ENCODE results near the gene RIN1. TPM values are rescaled to one million over a fixed set of nuclear protein-coding genes. Genes with fewer than 3 reads are reported as not detected.

The RIN1 gene
- total RNA-seq, 1 donor from 2014 or later, result 0.82 TPM

DNA sequence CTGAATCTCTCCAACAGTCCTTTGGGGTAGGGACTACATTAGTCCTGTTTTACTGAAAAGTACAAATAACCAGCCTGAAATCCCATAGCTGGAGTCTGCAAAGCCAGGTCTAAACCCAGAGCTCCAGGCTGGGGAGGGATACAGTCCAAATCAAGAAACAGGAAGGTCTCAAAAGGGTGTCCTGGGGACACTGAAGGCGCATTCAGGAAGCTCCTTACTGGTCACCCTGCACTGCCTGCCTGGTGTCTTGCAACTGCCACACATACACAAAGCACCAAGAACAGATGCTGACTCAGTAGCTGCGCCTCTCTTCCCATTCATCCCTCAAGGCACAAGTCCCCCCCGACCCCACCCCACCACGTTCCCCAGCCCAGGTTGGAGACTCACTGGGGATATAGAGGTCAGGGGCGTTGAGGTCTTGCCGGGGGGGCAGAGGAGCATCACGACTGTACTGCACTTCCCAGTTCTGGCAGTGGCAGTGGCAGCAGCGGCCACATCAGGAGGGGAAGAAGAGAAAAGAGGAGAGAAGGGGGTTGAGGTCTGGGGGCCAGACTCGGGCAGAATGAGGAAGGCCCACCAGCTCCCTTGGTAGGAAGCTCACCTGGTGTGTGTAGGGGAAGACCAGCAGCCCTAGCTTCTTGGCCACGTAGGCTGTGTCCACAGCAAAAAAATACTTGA is 48.9 kb downstream of the RIN1 start:
- DNase-seq (ENCODE audit: low spot score in 2 of 2) (no peak), FAIRE-seq (no peak)

DNA sequence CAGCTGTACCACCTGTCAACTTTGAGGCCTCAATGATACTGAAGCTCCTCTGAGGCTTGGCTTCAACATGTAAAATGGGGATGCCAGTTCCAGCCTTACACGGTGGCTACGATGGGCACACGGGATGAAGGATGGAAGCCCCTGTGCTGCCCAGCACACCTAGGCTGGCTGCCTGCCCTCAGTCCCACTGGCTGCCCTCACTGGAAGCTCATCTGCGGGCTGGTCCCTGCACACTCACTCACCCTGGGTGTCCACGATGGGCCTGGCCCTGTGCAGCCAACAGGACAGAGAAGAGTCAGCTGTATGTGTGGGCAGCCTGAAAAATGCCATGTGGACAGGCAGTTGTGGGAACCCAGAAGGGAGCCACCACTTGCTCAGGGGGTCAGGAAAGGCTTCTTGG is 49.5 kb downstream of the RIN1 start:
- DNase-seq (ENCODE audit: low spot score in 2 of 2) (no peak), FAIRE-seq (no peak)

DNA sequence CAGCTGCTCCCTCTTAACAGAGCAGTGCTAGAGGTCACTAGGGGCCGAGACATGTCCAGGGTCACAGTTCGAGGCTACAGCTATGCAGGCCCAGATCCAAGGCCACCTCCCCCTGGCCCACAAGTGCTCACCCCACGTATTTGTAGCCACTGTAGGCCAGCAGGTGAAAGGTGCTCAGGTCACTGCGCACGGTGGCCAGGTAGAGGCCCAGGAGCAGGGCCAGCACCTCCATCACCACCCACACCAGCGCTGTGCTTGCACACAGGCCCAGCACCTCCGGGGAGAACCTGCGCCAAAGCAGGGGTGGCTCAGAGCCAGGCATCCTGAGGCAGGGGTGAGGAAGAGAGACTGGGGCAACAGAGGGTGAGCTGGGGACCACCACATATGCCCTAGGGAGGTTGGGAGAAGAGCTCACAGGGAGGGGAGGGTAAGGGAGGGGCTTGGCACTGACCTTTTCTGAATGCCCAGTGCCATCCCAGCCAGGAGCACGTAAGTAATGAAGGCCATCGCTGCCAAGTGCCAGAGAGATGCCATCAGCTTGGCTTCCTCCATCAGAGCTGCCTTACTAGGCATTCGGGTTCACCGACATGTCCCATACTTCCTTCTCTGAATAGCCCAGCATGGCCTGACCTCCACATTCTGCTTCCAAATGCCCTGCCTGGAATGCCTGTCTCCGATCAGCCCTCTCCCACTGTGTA is 50.8 kb downstream of the RIN1 start:
- no peak for DNase-seq (ENCODE audit: low spot score in 2 of 2)
- FAIRE-seq, result no peak

DNA sequence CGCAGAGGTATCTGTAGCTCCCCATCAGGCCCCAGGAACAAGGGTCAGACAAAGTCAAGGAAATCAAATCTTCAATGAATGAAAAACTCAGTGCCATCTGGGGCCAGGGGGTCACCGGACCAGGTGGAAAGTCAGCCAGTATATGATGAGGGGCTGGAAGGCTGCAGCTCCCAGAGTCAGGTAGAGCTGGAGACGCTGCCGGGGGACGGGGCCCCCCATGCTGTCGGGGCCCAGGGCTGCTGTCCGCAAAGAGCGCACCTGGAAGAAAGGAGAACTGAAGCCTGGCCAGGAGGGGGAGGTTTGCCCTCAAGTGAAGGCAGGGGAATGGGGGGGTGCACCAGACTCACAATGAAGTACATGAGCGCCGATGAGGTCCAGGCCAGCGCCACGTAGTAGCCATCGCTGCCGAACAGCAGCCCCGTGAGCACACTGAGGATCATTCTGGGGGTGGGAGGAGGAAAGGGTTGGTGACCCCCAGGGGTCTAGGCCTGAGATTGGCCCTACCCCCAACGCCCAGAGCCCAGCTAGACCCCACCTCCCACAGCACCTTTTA is 51.6 kb downstream of the RIN1 start:
- FAIRE-seq, result no peak
- no peak for DNase-seq (ENCODE audit: low spot score in 2 of 2)

DNA sequence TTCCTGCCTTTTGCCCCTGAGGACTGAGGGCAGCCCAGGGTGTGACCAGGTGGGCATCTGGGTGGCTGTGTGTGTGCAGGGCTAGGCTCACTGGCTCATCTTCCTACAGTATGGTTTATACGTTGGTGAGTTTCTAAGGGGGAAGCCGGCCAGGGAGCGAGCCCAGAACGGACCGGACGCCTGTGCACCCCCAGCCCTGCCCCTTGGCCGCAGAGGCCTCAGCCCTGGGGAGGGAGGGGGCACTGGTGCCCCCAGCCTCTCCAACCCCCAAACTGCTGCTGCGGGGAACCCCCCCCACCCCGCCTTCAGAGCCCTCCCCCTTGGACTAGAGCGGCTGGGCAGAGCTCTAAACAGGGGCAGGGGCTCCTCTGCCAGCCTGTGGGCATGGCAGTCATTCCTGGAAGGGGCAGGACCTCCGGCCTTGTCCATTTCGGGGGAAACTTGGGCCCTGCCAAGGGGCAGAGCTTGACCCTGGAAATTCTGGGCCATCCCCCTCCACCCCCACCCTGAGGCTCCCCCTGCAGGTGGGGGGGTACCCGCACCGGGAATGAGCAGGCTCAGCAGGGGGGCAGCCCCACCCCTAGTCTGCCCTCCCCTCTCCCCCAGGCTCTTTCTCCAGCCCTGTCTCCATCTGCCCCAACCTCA is 52.7 kb downstream of the RIN1 start:
- FAIRE-seq (no peak), DNase-seq (ENCODE audit: low spot score in 2 of 2) (no peak)

DNA sequence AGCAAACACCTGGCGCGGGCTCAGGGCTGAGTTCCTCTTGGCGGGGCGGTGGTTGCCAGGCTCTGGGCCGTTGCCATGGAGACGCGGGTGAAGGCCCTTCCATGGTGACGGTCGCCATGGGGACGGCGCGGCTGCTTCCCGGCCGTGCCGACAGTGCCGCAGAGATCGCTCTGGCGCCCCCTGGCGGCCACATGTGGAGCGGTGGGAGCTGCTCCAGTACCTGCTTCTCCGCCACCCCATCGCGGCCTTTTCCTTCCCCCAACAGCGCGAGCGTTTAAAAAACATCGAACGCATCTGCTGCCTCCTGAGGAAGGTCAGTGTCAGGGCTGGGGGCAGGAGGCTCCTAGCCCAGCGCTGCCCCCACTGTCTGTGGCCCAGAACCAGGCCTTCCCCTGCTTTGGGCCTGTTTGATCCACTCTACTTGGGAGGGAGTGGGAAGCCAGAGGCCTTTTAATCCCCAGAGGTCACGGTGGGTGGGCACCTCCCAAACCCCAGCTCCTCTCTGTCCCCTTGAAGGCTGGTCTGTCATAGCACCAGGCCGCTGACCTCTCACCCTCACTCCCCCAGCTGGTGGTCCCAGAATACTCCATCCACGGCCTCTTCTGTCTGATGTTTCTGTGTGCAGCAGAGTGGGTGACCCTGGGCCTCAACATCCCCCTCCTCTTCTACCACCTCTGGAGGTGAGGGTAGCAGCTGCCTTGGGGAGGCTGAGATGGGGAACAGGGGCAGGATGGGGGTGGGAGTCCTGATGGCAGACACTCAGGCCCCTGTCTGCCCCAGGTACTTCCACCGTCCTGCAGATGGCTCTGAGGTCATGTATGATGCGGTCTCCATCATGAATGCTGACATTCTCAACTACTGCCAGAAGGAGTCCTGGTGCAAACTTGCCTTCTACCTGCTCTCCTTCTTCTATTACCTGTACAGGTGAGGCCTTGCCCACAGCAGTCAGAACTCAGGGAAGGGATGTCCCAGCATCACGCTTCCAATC is 53.5 kb downstream of the RIN1 start:
- DNase-seq (ENCODE audit: low spot score in 2 of 2) (peak; percentile 99 to 100), FAIRE-seq (no peak)

Small RNA genes within 50 kb of the gene (small RNA-seq; reads per million reads assigned to genes)
- gene RF00017, result not detected

Other genes starting within 250 kb of the RIN1 start
- 21.6 TPM for gene KLC2, start 78.7 kb downstream of the RIN1 start, total RNA-seq
- gene RAB1B, start 67.8 kb downstream of the RIN1 start, total RNA-seq, result 22.8 TPM
- 41.6 TPM for gene CNIH2, start 58.3 kb downstream of the RIN1 start, total RNA-seq
- gene YIF1A, start 47.3 kb downstream of the RIN1 start, total RNA-seq, result 28.9 TPM
- gene TMEM151A, start 44.5 kb downstream of the RIN1 start, total RNA-seq, result 9.0 TPM
- 1.2 TPM for gene CD248, start 19.4 kb downstream of the RIN1 start, total RNA-seq
- 19.2 TPM for gene BRMS1, start 8.7 kb upstream of the RIN1 start, total RNA-seq
- gene B4GAT1, start 11.2 kb upstream of the RIN1 start, total RNA-seq, result 83.2 TPM
- 1.6 TPM for gene SLC29A2, start 35.3 kb upstream of the RIN1 start, total RNA-seq
- under 0.01 TPM for gene NPAS4, start 84.6 kb upstream of the RIN1 start, total RNA-seq
- 17.1 TPM for gene MRPL11, start 102.4 kb upstream of the RIN1 start, total RNA-seq
- 13.5 TPM for gene PELI3, start 130.5 kb upstream of the RIN1 start, total RNA-seq
- 39.1 TPM for gene DPP3, start 144.0 kb upstream of the RIN1 start, total RNA-seq
- gene BBS1, start 174.2 kb upstream of the RIN1 start, total RNA-seq, result 41.2 TPM
- 5.3 TPM for gene ZDHHC24, start 209.6 kb upstream of the RIN1 start, total RNA-seq
- not detected for gene ACTN3, start 210.5 kb upstream of the RIN1 start, total RNA-seq
- gene CTSF, start 232.2 kb upstream of the RIN1 start, total RNA-seq, result 34.6 TPM